NB4 (cell line): ENCODE measurements around the gene PDGFB.

Source experiments
- CTCF ChIP-seq: IDR thresholded peaks from one replicate; pipeline ENCODE4 v1.5.1; 2012; ENCODE audit warnings: low read depth, low read length
- MAX ChIP-seq: IDR thresholded peaks from 2 replicates; pipeline ENCODE4 v1.6.1; 2011; ENCODE audit warnings: low read depth, low read length
- MYC ChIP-seq: IDR thresholded peaks from 2 replicates; pipeline ENCODE4 v1.6.1; 2011; ENCODE audit warnings: low read depth, low read length
- POLR2A ChIP-seq: IDR thresholded peaks from 2 replicates; pipeline ENCODE4 v1.6.1; 2011; ENCODE audit warnings: mild to moderate bottlenecking; ENCODE audit not compliant: insufficient read length; ENCODE audit errors: extremely low read depth

GRCh38 chr22:39263626-39264348 lies 19.0 kb upstream of the PDGFB start:
- TF ChIP-seq CTCF (no peak), POLR2A (no peak), MAX (no peak), MYC (no peak)
